Lung microvascular endothelial cell (primary cell): Measurements from ENCODE around the gene PI3. TPM values are rescaled to one million over a fixed set of nuclear protein-coding genes. Genes with fewer than 3 reads are reported as not detected.
"Not testable (repeated sequence)": the region's sequence is repeated elsewhere in the genome, so short reads cannot be mapped to it uniquely, and the experiment has no call there.

ENCODE experiments used
- DNase-seq, 2 donors: peaks; one replicate each; pipeline versions ENCODE4 v3.0.0 to v3.0.0-alpha.2; 2010; ENCODE audit warnings: low read depth in 2 of 2
- total RNA-seq: library from RNA; depleted of rRNA; stranded (reverse); fragments of >200 nt; gene quantifications from 2 replicates; pipeline ENCODE4 v1.2.1, GENCODE V29; 2014

The PI3 gene, protein sequence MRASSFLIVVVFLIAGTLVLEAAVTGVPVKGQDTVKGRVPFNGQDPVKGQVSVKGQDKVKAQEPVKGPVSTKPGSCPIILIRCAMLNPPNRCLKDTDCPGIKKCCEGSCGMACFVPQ
- total RNA-seq: not detected in 2 replicates

- no peak for DNase-seq
Observed at GRCh38 chr20:45174434-45175364, at the start of gene PI3. Gene PI3, plus strand, starts transcription at chr20:45174902. Its CDS starts 21 bp downstream, at chr20:45174923.

- DNase-seq: no peak
Observed at GRCh38 chr20:45128099-45128498, 46.6 kb upstream of the PI3 start.

DNA sequence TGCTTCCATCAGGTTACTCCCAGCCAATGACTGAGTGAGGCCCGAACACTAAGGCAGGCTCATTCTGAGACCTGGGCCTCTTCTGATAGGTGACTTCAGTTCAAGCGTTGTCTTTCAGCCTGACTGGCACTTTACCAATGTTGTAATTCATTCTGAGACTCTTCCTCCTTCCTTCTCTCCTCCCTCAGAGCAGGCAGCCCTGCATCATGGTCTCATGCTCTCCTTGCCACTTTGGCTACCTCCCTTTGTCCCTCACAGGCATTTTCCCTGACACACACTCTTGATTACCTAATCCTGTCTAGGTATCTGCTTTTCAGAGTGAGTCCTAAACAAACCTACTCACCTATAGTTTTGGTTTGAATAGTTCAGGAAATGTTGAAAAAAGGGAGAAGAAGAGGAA is 37.8 kb upstream of the PI3 start:
- DNase-seq: no peak

- peak; percentile 7 to 11 for DNase-seq
Observed at GRCh38 chr20:45138561-45139300, 36.0 kb upstream of the PI3 start.

DNA sequence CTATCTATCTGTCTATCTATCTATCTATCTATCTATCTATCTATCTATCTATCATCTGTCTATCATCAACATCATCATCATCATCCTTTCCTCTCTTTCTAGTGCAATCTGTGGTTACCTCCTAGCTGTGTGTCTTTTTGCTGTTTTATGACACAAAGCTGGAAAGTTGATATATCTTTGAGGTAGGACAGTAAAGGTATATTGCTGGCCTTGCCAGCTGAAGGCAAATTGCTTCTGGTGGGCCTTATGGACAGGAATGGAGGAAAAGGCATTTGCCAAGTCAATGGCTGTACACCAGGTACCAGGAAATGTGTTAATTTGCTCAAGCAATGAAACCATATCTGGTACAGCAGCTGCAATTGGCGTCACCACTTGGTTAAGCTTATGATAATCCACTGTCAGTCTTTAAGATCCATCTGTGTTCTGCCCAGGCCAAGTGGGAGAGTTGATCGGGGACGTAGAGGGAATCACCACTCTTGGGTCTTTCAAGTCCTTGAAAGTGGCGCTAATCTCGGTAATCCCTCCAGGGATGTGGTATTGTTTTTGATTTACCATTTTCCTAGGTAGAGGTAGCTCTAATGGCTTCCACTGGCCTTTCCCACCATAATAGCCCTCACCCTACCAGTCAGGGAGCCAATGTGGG is 34.8 kb upstream of the PI3 start:
- DNase-seq: not testable (repeated sequence)

- DNase-seq: no peak
Observed at GRCh38 chr20:45140836-45141235, 33.9 kb upstream of the PI3 start.

DNA sequence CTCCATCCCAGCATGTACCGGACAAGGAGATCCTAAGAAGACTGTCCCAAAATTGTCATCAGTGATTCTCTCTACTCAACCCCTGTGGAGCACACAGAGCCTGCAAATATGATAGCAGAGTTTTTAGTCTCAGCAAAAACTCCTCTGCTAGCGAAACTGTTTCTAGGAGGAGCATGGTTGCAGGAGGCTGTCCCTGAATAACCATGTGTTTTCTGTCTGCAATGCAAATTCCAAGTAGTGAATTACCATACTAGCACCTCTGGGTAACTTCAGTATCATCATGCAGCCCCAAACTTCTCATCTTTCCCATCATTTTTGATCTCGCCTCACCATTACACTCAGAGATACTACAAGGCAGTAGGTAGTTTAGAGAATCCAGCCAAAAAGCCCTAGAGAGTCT is 25.6 kb upstream of the PI3 start:
- DNase-seq: no peak

- DNase-seq: no peak
Observed at GRCh38 chr20:45152405-45152804, 22.3 kb upstream of the PI3 start.

GRCh38 chr20:45153147-45153546 is 21.6 kb upstream of the PI3 start:
- DNase-seq: no peak

DNA sequence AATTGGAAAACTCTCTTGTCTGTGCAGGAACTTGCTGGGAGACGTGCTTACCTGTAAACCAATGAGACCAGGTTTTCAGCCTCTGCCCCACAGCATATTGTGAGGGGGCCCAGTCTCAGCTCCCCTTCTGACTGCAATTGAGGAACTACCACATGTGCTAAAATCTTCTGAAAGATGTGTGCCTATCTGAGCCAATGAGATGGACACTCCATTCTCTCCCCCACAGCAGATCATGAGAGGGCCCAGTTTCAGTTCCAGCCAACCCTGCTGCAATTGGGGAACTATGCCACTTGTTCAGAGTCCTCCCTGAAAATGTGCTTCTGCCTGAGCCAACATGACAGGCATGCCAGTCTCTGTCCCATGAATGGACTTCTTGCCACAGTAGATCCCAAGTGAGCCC is 20.9 kb upstream of the PI3 start:
- no peak for DNase-seq

DNA sequence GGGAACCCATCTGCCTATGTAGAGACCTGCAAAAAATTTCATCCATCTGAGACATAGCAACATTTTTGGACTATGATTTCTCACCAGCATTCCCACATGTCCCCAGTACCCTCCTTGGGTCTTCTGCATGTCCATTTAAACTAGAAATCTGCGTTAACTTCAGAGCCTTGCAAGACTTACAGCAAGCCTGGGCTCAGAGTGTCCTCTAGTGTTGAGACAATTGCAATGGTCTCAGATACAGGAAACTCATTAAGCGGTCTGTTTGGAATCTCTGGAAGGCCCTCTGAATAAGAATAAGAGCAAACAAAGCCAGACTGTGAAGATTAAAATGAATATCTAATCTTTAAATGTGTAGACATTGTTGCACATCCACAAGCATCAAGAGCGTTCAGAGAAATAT is 20.5 kb upstream of the PI3 start:
- no peak for DNase-seq

DNA sequence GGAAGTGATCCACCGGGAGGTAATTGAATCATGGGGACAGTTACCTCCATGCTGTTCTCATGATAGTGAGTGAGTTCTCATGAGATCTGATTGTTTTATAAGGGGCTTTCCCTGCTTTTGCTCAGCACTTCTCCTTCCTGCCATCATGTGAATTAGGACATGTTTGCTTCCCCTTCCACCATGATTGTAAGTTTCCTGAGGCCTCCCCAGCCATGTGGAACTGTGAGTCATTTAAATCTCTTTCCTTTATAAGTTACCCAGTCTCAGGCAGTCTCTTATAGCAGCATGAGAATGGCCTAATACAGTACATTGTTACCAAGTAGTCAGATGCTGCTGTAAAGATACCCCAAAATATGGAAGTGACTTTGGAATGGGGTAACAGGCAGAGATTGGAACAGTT is 19.9 kb upstream of the PI3 start:
- DNase-seq: peak in 1 of 2 donors; percentile 18

DNA sequence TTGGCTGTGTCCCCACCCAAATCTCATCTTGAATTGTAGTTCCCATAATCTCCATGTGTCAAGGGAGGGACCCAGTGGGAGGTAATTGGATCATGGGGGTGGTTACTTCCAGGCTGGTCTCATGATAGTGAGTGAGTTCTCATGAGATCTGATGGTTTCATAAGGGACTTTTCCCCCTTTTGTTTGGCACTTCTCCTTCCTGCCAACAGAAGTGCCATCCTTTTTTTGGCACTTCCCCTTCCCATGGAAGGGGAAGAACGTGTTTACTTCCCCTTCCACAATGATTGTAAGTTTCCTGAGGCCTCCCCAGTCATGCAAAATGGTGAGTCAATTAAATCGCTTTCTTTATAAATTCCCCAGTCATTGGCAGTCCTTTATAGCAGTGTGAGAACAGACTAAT is 18.0 kb upstream of the PI3 start:
- no peak for DNase-seq

- DNase-seq: peak in 1 of 2 donors; percentile 69
Observed at GRCh38 chr20:45157962-45158361, 16.7 kb upstream of the PI3 start.

- DNase-seq: no peak
Observed at GRCh38 chr20:45163083-45163803, 11.5 kb upstream of the PI3 start.

DNA sequence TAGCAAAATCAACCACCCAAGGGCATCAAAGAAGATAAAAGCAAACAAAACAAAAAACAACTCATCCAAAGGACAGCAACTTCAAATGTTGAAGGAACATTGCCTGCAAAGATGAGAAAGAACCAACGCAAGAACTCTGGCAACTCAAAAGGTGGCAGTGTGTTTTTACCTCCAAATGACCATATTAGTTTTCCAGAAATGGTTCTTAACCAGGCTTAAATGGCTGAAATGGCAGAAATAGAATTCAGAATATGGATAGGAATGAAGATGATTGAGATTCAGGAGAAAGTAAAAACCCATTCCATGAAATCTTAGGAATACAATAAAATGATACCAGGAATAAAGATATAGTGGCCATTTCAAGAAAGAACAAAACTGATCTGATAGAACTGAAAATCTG is 9.8 kb upstream of the PI3 start:
- DNase-seq: no peak

DNA sequence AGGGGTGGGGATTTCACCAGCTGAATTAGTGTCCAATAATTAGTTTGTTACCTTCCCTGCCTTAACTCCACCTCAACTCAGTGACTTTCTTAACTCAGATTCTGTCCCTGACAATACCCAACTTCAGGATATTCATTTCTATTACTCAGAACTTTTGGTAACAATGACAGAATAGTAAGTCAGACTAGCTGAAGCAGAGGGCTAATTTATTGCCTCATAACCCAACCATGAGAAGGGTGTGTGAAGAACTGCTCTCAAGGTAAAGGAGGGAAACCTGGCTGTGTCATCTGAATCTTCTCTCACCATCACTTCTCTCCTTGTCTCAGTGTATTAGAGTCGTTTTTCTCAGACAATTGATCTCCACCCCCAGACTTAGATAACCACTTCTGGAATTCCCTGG is 1.2 kb upstream of the PI3 start:
- DNase-seq: no peak

- peak in 1 of 2 donors; percentile 38 for DNase-seq
Observed at GRCh38 chr20:45176526-45177267, 2.0 kb downstream of the PI3 start.

DNA sequence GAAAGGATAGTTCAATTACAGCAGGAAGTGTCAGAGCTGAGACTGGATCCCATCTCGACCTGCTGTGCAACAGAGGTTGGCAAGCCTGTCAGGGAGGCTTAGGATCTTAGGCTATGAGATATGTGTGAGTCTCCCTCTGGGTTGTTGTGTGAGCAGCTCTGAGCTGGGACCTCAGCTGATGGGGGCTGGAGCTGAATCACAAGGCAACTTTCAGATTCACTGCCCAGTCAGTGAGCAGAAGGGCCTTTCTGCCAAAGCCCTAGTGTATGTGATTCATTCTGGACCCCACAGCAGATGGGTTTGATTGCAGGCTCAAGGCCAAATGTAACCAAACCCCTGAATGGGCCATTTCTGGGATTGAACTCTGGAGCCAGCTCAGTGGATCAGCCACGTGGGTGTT is 4.5 kb downstream of the PI3 start:
- DNase-seq: no peak

DNA sequence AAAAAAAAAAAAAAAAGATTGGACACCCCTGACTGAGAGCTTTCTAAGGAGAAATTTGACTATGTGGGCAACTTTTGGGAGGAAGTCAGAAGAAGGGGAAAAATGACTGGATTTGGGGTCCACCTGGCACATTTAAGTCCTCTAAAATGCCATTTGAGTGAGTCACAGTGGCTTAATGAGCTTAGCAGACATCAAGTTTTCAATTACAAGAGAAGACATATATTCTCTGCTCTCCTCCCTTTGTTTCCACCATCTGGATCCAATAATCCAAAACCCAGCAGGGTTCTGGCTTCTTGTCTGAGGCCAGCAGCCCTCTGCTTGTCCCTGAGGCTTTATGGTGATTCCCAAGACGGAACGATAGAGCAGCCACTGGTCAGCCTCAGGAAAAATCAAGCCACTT is 6.9 kb downstream of the PI3 start:
- DNase-seq: no peak

DNA sequence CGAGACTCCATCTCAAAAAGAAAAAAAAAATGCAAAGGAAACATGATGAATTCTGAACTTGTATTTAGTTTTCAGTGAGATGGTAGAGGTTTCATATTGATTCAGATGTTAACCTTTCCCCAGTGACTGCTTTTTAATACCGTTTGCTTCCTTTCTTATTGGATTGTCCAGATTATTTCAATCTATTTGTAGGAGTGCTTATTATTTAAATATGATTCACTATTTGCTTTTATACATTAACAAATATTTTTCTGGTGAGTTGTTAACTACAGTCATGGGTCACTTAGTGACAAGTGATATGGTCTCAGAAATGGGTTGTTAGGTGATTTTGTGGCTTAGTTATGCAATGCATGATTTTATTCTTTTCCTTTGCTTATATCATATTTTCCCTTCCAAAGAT is 8.4 kb downstream of the PI3 start:
- DNase-seq: no peak
